ENCODE measurements around the gene NGF.

The NGF gene

DNA sequence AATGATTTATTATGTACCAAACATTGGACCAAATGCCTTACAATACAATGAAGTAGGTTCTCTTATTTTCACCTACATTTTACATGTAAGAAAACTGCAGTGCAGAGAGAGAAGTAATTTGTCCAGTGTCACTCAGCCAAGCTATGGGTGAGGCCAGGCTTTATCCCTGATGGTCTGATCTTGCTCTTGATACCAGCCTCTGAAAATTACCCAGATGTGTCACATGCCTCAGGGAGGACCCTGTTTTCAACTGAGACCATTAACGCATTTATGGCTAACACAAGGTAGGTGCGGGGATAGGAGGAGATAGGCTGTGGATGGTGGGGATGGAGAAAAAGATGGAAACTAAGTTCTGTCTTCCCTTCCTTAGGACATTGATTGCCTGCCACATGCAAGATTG is 56.9 kb downstream of the NGF start:
- no peak for DNase-seq (ENCODE audit: low read depth)

DNA sequence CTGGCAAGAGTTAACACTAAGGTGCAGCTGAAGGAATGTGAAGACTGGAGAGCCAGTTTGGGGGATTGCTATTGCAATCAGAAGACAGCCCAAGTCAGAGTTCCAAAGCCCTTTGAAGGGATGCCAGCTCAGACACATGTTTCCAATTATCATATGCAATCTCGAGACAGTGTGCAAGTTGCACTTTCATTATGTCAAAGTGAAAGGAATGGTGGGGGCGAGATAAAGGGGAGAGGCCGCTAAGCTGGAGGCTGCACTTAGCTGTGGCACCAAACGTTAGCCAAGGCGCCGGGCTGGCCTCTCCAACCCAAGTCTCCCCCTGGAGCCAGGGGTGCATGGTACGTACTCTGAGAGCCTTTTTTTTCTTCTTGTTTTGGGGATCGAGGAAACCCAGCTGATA is 58.0 kb downstream of the NGF start:
- no peak for DNase-seq (ENCODE audit: low read depth)

DNA sequence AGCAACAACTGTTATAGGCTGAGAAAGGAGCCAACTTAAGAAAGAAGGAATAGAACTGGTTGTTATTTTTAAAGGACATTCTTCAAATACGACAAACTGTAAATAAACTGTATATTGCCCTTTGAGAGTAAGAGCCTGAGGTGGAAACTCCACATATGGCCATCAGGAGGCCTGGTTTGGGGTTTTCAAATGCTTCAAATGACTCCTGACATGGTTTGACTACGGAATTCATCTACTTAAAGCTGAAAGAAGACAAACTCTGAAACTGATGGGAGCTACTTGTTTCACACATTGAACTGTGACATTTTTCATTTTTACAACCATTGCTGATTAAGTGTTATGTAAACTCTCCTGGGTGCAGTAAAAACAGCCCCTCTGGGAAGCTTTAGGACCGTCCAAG is 59.8 kb downstream of the NGF start:
- DNase-seq (ENCODE audit: low read depth): no peak

DNA sequence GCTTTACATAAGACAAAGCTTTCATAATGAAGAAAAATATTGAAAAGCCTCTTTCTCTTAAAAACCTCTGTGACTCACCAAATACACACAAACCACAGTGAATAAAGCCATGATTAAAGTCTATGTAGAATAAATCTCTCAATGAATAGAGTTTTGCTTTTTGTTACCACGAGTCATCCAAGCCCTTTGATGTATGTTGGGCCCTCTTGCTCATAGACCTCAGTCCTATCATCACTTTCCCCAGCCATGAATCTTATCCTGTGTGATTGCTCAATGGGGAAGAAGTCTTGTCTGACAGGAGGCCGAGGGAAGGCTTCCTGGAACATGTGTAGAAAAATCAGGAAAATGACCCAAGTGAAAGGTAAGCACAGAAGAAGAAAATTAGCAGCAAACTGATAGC is 60.8 kb downstream of the NGF start:
- no peak for DNase-seq (ENCODE audit: low read depth)

DNA sequence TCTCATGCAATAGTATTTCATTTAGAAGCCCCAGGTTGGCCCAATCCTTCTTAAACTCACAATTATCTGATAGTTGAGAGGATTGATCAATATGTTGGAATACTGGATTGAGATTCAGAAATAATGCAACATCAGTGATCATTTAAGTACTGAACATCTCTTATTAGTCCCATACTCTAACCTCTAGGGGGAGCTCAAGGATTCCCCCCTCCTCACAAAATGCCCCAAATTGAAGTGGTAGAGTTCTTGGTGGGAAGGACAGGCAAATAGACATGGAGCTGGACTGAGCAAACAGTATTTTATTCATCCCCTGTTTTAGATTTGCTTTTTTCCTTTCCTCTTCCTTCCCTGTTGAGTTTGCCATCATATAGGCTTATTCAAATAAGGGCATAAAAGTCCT is 62.8 kb downstream of the NGF start:
- no peak for DNase-seq (ENCODE audit: low read depth)

DNA sequence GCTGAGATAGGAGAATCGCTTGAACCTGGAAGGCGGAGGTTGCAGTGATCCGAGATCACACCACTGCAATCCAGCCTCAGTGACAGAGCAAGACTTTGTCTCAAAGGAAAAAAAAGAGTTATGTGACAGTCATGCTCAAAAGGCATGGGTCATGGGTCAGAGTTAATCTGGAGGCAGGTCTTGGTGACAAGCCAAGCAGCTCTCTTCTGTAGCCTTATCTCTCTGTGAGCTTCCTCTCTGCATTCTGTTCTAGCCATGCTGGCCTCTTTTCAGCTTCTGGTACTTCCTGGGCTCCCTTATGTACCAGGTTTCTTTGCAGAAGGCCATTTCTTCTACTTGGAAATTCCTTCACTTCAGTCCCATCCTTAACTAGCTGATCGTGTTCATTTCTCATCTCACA is 63.6 kb downstream of the NGF start:
- no peak for DNase-seq (ENCODE audit: low read depth)

DNA sequence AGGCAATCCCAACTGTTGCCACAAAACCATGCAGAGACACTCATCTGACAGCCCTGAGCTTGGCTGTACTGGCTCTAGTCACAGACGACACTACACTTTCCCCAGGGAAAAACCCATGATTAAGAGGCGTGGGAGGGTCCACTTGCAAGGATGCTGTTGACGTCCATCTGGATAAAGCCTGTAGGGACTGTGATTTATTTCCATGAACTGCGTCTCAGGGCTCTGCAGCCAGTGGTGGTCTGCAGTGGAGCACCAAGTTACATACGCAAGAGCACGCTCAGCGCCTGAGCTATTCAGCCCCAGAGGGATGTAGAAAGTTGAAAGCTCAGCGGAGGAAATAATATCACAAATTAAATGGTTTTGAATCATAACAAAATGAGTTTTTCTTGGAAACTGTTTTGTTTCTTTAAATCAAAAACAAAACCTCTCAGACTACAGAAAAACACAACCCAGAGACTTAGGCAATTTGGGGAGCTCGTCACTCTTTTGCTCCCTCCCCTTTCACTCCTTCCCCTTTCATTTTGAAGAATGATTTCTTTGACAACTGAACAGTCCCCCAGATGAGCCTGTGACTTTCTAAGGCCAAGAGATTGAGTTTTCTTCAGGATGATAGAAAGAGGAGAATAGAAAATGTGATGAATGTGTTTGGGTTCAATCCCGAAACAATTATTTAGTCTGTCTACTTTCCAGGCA is 71.2 kb downstream of the NGF start:
- DNase-seq (ENCODE audit: low read depth): no peak

DNA sequence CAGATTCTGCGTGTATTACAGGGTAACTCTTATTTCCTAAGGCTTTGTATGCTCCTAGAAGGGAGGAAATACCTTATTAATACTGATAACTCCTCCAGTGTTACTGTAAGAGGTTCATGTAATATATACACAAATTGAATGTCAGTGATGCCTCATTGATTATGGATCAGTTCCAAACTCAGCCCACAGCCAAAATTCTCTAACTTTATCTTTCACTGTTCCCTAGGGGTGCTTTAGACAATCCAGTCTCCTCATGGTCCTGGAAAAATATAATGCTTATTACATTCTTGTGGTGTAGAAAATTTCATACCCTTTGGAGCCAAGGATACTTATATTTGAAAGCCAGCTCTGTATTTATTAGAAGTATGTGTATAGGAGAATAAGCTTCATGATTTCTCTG is 73.0 kb downstream of the NGF start:
- no peak for DNase-seq (ENCODE audit: low read depth)

DNA sequence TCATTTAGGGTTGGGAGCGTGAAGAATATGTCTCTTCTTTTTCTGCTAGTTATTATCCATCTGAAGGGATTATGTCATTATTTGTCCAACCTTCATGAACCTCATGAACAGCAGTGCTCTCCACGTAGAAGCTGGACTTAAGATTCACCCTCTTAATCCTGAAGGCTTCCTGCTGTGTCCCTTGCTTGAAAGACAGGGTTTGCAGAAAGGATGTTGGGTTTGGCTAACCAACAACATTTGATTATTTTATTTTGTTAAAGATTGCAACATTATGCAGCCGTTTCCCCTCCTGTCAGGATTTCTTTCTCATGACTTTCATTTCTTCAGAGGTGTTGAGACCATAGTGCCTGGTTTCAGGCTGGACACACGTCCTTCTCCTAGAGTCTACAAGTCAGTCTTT is 75.2 kb downstream of the NGF start:
- no peak for DNase-seq (ENCODE audit: low read depth)

DNA sequence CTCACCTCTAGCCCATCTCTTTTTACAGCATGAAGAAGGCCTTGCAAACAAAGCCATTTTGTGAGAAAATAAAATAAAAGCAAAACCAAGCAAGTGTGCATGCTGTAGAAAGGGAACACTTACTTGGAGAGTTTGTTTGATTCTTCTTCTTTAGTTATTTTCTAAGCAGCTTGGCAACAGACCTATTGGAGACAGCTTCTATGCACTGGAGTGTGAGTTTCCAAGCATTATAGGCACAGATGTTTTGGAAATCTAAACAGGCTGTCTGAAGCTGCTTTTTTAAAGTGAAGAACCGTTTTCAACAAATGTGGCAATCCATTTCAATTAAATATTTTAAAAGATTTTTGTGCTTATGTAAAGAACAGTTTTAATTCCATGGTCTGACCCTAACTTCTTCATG is 76.6 kb downstream of the NGF start:
- DNase-seq (ENCODE audit: low read depth): no peak

DNA sequence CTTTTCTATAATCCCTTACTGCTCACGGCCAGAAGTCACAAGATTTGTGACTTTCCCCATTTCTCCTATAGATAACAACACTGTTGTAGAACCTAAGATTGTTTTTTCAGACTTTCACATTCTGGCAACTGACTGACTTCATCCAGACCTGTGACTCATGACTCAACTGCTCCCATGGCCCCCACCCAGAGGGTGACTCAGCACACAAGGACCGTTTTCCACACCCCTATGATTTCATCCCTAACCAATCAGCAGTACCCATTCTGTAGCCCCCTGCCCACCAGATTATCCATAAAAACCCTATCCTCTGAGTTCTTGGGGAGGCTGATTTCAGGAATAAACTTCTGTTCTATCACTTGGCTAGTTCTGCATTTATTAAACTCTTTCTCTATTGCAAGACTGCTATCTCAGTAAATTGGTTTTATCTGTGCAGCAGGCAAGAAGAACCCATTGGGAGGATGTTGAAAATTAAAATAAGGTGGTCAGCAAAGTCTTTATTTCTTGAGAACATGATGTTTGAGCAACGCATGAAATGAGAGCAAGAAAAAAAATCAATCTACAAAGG is 79.7 kb downstream of the NGF start:
- no peak for DNase-seq (ENCODE audit: low read depth)

DNA sequence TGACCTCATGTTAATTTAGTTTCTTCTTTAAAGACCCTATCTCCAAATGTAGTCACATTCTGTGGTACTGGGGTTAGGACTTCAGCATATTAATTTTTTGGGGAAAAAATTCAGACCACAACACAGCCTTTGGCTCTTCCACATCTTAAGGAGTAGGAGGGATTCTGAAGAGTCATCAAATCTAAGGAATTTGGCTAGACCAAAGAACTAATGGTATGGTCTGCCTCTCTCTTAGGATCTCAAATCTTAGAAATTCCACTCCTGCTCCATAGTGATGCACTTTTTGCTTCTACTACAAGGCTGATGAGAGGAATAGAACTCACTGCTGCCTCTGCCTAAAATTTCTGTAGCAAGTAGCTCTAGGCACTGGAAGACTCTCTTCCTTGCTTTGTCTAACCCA is 80.5 kb downstream of the NGF start:
- no peak for DNase-seq (ENCODE audit: low read depth)

DNA sequence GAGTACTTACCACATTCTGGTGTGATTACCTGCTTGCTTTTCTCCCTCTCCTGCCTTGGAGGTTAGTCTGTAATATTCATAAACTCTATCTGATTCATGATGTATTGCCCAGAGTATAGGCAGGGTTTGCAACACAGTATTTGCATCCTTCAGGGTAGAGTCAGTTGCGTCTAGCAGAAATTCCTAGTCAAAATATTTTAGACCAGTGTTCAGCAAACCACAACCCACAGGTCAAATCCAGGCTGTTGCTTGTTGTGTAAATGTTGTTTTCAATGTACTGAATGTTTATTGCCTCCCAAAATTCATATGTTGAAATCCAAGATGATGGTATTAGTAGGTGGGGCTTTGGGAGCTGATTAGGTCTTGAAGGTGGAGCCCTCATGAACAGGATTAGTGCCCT is 82.9 kb downstream of the NGF start:
- DNase-seq (ENCODE audit: low read depth): no peak

DNA sequence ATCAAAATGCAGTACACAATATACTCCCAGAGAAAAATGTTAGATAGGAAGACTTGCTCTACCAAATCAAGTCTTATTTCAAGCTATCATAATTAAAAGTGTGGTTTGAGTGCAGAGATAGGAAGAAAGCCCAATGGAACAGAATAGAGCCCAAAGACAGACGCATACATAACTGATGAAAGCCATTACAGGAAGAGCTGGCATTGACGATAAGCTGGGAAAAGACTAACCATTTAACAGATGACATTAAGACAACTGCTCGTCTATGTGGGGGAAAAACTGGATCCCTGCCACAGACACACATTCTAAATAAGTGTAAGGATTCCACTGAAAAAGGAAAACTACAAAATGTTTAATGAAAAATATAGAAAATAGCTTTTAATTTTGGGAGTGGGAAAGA is 85.5 kb downstream of the NGF start:
- DNase-seq (ENCODE audit: low read depth): no peak

DNA sequence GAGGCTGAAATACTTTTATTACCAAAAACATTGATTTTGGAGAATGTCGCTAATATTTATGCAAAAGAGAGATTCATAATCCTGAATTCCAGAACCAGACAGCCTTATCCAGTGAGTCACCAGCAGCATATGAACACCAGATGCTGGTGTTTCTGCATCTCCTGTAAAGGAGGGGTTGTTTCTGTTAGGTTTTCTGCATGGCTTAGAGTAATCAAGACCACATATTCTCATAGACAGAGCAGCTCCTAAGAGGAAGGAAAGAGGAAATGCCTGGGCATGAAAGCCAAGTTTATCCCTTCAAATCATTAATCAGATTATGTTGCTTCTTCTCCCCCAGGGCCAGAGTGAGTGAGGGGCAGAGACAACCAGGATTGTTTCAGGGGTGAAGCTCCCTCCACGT is 86.2 kb downstream of the NGF start:
- no peak for DNase-seq (ENCODE audit: low read depth)

DNA sequence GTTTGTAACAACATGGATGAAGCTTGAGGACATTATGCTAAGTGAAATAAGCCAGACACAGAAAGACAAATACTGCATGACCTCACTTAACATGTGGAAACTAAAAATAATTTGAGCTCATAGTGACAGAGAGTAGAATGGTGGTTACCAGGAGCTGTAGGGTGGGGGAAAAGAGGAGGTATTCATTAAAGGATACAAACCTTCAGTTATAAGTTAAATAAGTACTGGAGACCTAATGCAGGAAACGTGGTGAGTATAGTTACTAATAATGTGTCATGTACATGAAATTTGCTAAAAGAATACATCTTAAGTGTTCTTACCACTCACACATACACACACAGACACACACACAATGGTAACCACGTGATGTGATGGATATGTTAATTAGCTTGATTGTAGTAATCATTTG is 86.7 kb downstream of the NGF start:
- DNase-seq (ENCODE audit: low read depth): no peak

DNA sequence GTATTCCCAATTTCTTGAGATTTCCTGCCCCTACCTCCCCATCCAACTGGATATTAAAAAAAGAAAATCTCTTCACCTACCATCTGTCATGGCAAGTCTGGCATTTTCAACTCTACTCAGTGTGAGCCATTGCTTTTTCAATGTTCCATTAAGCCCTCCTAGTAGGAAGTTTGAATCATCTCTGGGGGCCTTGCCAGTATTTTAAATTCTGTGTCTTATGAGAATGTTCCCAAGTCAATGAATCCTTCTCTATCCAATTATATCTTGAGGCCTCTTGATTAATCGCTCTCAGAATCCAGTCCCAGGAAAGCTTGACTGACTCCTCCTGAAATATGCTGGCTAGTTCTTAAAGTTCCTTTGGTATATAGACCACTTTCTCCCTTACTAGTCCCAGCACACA is 91.5 kb downstream of the NGF start:
- no peak for DNase-seq (ENCODE audit: low read depth)

DNA sequence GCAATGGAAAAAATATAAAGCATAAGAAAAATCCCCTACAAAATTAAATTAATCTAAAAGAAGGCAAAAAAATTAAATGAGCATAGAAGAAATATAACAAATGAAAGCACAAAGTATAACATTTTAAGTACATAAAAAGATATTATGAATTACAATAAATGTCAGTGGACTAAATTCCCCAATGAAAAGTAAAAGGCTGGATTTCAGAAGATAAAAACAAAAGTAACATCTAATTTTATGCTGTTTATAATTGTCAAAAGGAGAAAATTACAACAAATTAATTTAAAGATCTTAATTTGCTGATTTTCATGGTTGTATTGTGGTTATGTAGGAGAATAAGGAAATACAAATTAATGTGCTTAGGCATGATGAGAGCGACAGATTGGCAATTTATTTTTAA is 92.8 kb downstream of the NGF start:
- no peak for DNase-seq (ENCODE audit: low read depth)

DNA sequence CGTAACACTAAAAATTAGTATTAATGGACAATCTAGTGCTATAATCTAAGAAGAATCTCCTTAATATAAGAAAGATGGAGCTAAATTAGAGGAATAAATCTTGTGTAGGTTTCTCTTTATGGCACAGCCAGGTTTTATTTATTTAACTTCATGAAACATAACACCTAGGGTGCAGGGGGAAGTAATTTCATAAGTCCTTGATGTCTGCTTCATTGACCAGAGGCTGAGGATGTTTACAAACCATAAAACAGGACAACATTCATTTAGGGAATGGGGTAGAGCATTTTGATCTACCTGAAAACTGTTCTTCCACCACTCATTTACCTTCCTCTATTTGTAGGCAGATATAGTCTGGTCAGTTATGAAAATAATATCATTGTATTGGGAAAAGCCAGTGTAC is 95.5 kb downstream of the NGF start:
- DNase-seq (ENCODE audit: low read depth): no peak

DNA sequence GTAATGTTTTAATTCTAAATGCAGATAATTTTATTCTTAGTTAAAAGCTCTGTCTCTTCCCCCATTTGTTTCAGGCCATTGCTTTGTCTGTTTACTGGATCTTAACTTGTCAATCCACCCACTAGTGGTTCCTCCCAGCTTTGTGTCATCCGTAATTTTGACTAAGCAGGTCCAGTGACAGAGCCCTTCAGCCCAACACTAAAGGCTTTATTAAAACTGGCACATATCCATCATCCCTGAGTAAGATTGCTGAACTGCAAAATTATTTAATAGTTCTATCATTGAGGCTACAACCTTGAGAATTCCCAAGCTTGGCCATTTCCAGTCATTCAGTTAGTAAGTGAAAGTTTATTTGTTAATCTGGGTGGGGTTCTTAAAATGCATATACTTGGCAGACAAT is 96.7 kb downstream of the NGF start:
- no peak for DNase-seq (ENCODE audit: low read depth)

DNA sequence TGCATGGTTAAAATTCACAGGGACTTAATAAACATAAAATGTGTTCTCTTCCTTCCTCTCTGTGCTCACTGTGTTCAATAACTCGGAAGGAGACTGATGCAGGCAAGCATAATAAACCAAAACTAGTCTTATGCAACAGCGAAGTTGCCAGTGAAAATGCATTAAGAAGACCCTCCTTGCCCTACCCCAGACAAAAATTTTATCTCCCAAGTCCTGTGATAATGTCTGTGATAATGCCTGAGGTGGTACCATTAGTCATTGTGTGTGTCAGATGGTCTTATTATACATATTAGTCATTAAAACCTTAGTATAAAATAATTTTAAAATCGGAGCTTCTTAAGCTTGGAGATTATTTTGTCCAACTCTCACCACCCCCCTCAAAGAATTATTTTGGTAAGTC is 97.8 kb downstream of the NGF start:
- no peak for DNase-seq (ENCODE audit: low read depth)

DNA sequence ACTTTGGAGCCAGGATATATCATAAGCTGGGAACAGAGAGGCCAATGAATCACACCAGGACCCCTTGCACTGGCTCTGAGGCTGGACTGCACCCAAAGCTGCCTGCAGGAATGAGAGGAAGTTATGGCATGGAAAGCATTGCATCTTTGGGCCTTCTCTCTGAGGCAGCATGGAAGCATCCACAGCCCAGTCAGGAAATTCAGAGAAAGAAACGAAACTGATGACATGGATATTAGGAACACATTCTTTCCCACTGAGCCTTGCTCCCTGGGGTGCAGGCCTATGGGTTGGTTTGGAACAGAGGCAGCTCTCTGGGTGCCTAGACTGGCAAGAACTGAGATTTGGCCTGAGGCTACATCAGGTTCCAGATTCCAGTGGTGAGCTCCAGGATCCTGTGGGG is 98.6 kb downstream of the NGF start:
- no peak for DNase-seq (ENCODE audit: low read depth)

DNA sequence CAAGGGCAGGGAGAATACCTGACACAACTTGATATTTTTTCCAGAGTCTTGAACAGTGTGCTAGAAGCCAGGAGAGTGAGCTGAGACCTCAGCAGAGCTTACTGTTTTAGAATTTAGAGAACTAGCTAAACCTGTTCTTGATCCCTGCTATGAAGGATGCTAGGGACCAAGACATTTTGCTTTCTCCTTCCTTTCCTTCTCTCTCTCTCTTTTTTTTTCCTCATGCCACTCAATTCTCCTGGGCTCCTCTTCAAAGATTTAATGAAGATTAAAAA is 99.0 kb downstream of the NGF start:
- no peak for DNase-seq (ENCODE audit: low read depth)

DNA sequence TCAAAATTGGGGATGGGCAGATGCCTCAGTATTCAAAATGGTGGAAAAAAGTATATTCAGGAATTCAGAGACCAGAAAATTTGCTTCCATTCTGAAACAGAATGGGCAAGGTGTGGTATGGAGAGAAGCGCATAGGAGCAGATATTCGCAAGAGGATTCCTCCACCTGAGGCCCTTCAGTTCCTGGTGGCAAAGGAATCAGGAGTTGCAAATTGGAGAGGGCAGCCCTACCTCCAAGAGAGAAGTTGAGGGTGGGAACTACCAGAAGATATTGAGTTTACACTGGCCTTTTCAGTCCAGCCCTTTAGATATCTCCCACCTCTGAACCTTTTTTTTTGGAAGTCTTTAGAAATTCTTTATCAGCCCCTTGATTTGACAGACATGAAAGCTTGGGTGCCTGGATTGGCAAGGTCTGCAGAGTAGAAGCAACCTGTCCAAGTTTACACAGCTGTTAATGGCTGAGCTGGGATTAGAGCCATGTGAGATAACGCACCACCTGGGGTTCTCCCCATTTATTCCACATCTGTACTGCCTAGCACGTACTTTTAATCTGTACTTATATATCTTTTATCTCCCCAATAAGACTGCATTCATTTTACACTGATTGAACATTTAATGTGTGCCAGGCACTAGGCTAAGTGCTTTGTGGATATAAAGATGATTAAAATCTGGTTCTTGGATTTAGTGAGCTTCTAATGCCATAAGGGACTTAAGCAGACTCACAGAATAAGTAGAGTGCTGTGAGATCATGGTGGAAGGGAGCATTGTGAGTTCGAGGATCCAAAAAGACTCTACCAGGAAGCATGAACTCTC is 99.5 kb downstream of the NGF start:
- DNase-seq (ENCODE audit: low read depth): no peak
